Panc1 (cell line): Measurements from ENCODE around the gene MTRF1L. TPM values are rescaled to one million over a fixed set of nuclear protein-coding genes. Genes with fewer than 3 reads are reported as not detected.

ENCODE experiments used
- ATAC-seq: fragments of 200-7000 bp; cut with Tn5 transposase; 2 replicates; pipeline ENCODE4 v1.9.1; 2020; ENCODE audit warnings: mild to moderate bottlenecking, moderate library complexity
- BruUV-seq: library from RNA; stranded (reverse); fragments of 400-500 nt; replicated peaks from 2 replicates; lab custom pipeline; 2021; lab: Mats Ljungman, UMichigan
- CTCF ChIA-PET: fragments of 300-600 bp; sonication (Branson Sonifier 250); formaldehyde crosslinking; loops from one replicate; lab custom pipeline; 2022; ENCODE audit warnings: antibody characterized with exemption; lab: Charles Lee
- POLR2A ChIA-PET: fragments of 300-600 bp; sonication (Branson Sonifier 250); formaldehyde crosslinking; loops from one replicate; lab custom pipeline; 2022; ENCODE audit warnings: antibody characterized with exemption; lab: Charles Lee
- DNase-seq: peaks from one replicate; pipeline ENCODE4 v3.0.0-alpha.2; 2010; ENCODE audit warnings: low read depth, low spot score
- H3K27ac ChIP-seq: 2 replicates; pipeline ENCODE4 v1.5.1; 2011; ENCODE audit warnings: mild to moderate bottlenecking, low read length, inconsistent platforms
- H3K27me3 ChIP-seq: fragments of 200-500 bp; sonication (Bioruptor generic); 2 replicates; pipeline ENCODE4 v1.6.0; 2014; ENCODE audit warnings: low read length, inconsistent platforms; ENCODE audit not compliant: control insufficient read depth, insufficient read depth
- H3K36me3 ChIP-seq: fragments of 200-500 bp; sonication (Bioruptor generic); 2 replicates; pipeline ENCODE4 v1.5.1; 2014; ENCODE audit warnings: inconsistent platforms, mild to moderate bottlenecking, low read length, moderate library complexity; ENCODE audit not compliant: control insufficient read depth, insufficient read depth
- H3K4me1 ChIP-seq: 2 replicates; pipeline ENCODE4 v1.5.1; 2011; ENCODE audit warnings: inconsistent platforms, mild to moderate bottlenecking, low read length, moderate library complexity; ENCODE audit not compliant: control insufficient read depth, insufficient read depth
- H3K4me3 ChIP-seq, 2 experiments: 2 replicates each; pipeline ENCODE4 v1.5.1; 2011 to 2012; ENCODE audit warnings: low read depth in 2 of 2, low read length in 2 of 2, mild to moderate bottlenecking in 2 of 2, inconsistent platforms in 1 of 2, moderate library complexity in 1 of 2
- H3K9me3 ChIP-seq: fragments of 200-500 bp; sonication (Bioruptor generic); 2 replicates; pipeline ENCODE4 v1.5.1; 2014; ENCODE audit warnings: low read depth, mild to moderate bottlenecking, inconsistent platforms, low read length, moderate library complexity; ENCODE audit not compliant: control insufficient read depth, insufficient read depth
- CTCF ChIP-seq: fragments of 450-650 bp; IDR thresholded peaks from 2 replicates; pipeline ENCODE4 v1.5.1; 2017; ENCODE audit warnings: mild to moderate bottlenecking
- POLR2AphosphoS5 ChIP-seq: IDR thresholded peaks from 2 replicates; pipeline ENCODE4 v1.6.1; 2012; ENCODE audit warnings: mild to moderate bottlenecking, low read depth, low read length, moderate library complexity
- REST ChIP-seq, 2 experiments: IDR thresholded peaks; 2 replicates each; pipeline ENCODE4 v1.6.1; 2011 to 2012; ENCODE audit warnings: low read depth in 2 of 2, control low read depth in 1 of 2, low read length in 1 of 2, mild to moderate bottlenecking in 1 of 2, moderate library complexity in 1 of 2; ENCODE audit not compliant: insufficient read depth in 1 of 2
- SIN3A ChIP-seq: IDR thresholded peaks from 2 replicates; pipeline ENCODE4 v1.6.1; 2012; ENCODE audit warnings: low read depth, mild to moderate bottlenecking, low read length, moderate library complexity, borderline replicate concordance; ENCODE audit not compliant: insufficient read depth
- TCF7L2 ChIP-seq: IDR thresholded peaks from 2 replicates; pipeline ENCODE4 v1.6.1; 2011; ENCODE audit warnings: mild to moderate bottlenecking, low read depth, low read length, inconsistent platforms
- in situ Hi-C: cut with HindIII; loops from 2 replicates; pipeline ENCODE4 v1.10.0; 2016; ENCODE audit warnings: low sequenced_read_pairs, low pct_unique_long_range_greater_than_20kb
- intact Hi-C: fragments of 100-400 bp; cut with micrococcal nuclease; formaldehyde crosslinking; loops from one replicate; pipeline ENCODE4 v1.10.0; 2022; ENCODE audit not compliant: unreplicated experiment
- total RNA-seq: library from RNA; stranded (reverse); gene quantifications from one replicate; pipeline ENCODE4 v1.2.1, GENCODE V29; 2021; ENCODE audit not compliant: unreplicated experiment

MTRF1L gene
- total RNA-seq, 1 experiment from 2014 or later = 22.7 TPM

- ATAC-seq (no peak), DNase-seq (no peak)
- BruUV-seq = no TSS peak
- POLR2A ChIA-PET = no interaction called here
- TF ChIP-seq POLR2AphosphoS5 (no peak), SIN3A (no peak), TCF7L2 (no peak), CTCF (no peak), REST (IDR thresholded peaks at IDR 0.05; ENCODE audit: insufficient read depth in 1 of 2, low read depth in 2 of 2, low read length in 1 of 2) (no peak)
- CTCF ChIA-PET = no interaction called here
- Histone ChIP-seq H3K4me1 (no peaks in the 10 kb centered on the region), H3K27me3 (no peaks in the 10 kb centered on the region), H3K27ac (no peak overlapping the region), H3K9me3 (no peaks in the 10 kb centered on the region), H3K4me3 (no peak overlapping the region), H3K36me3 (no peaks in the 10 kb centered on the region; the same call in 1 of the 2 replicates)
- in situ Hi-C loops = no loop called here
- intact Hi-C loops = no loop called here
These were observed 10.9 kb upstream of the MTRF1L start for GRCh38 chr6:153013438-153013837.

- no peak for TF ChIP-seq POLR2AphosphoS5
- TF ChIP-seq REST (IDR thresholded peaks at IDR 0.05; ENCODE audit: insufficient read depth in 1 of 2, low read depth in 2 of 2, low read length in 1 of 2) = no peak
- no peak for TF ChIP-seq SIN3A
- POLR2A ChIA-PET = no interaction called here
- H3K27ac ChIP-seq = no peak overlapping the region
- no peak for DNase-seq
- no peak overlapping the region for H3K4me3 ChIP-seq
- no TSS peak for BruUV-seq
- no peaks in the 10 kb centered on the region for H3K9me3 ChIP-seq
- no peaks in the 10 kb centered on the region for H3K27me3 ChIP-seq
- intact Hi-C loops = no loop called here
- H3K36me3 ChIP-seq = no peaks in the 10 kb centered on the region; the same call in 1 of the 2 replicates
- no peaks in the 10 kb centered on the region for H3K4me1 ChIP-seq
- CTCF ChIA-PET = no interaction called here
- in situ Hi-C loops = no loop called here
- ATAC-seq = no peak
These were observed 10.3 kb upstream of the MTRF1L start for GRCh38 chr6:153012856-153013255.
